Choroid plexus epithelial cell (primary cell): ENCODE results near the gene JUNB.

Experiments
- DNase-seq: peaks from one replicate; pipeline ENCODE4 v3.0.0-alpha.2; 2010; ENCODE audit warnings: low read depth
- H3K4me3 ChIP-seq: 2 replicates; pipeline ENCODE4 v1.5.1; 2011; ENCODE audit warnings: low read depth, mild to moderate bottlenecking, control low read depth, low read length, moderate library complexity
- TF ChIP-seq, protein P1 (sequence below): conservative IDR thresholded peaks from 2 replicates; pipeline ENCODE4 v1.5.1; 2011; ENCODE audit warnings: low read depth, mild to moderate bottlenecking, control low read depth, inconsistent platforms, low read length, moderate library complexity

Gene JUNB

DNA sequence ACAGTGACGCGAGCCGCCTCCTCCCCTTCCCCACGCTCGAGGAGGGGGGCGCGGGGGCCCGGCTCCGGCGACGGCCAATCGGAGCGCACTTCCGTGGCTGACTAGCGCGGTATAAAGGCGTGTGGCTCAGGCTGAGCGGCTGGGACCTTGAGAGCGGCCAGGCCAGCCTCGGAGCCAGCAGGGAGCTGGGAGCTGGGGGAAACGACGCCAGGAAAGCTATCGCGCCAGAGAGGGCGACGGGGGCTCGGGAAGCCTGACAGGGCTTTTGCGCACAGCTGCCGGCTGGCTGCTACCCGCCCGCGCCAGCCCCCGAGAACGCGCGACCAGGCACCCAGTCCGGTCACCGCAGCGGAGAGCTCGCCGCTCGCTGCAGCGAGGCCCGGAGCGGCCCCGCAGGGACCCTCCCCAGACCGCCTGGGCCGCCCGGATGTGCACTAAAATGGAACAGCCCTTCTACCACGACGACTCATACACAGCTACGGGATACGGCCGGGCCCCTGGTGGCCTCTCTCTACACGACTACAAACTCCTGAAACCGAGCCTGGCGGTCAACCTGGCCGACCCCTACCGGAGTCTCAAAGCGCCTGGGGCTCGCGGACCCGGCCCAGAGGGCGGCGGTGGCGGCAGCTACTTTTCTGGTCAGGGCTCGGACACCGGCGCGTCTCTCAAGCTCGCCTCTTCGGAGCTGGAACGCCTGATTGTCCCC is at the start of gene JUNB:
Gene JUNB (plus strand): TSS at position 142 of the 706 bp plus-strand sequence. CDS start 286 bp downstream, at position 428.
- DNase-seq: peak; percentile 99
- TF ChIP-seq, protein P1, sequence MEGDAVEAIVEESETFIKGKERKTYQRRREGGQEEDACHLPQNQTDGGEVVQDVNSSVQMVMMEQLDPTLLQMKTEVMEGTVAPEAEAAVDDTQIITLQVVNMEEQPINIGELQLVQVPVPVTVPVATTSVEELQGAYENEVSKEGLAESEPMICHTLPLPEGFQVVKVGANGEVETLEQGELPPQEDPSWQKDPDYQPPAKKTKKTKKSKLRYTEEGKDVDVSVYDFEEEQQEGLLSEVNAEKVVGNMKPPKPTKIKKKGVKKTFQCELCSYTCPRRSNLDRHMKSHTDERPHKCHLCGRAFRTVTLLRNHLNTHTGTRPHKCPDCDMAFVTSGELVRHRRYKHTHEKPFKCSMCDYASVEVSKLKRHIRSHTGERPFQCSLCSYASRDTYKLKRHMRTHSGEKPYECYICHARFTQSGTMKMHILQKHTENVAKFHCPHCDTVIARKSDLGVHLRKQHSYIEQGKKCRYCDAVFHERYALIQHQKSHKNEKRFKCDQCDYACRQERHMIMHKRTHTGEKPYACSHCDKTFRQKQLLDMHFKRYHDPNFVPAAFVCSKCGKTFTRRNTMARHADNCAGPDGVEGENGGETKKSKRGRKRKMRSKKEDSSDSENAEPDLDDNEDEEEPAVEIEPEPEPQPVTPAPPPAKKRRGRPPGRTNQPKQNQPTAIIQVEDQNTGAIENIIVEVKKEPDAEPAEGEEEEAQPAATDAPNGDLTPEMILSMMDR: peak; percentile 17
- H3K4me3 ChIP-seq: peak within 1 kb of the TSS; percentile 100

DNA sequence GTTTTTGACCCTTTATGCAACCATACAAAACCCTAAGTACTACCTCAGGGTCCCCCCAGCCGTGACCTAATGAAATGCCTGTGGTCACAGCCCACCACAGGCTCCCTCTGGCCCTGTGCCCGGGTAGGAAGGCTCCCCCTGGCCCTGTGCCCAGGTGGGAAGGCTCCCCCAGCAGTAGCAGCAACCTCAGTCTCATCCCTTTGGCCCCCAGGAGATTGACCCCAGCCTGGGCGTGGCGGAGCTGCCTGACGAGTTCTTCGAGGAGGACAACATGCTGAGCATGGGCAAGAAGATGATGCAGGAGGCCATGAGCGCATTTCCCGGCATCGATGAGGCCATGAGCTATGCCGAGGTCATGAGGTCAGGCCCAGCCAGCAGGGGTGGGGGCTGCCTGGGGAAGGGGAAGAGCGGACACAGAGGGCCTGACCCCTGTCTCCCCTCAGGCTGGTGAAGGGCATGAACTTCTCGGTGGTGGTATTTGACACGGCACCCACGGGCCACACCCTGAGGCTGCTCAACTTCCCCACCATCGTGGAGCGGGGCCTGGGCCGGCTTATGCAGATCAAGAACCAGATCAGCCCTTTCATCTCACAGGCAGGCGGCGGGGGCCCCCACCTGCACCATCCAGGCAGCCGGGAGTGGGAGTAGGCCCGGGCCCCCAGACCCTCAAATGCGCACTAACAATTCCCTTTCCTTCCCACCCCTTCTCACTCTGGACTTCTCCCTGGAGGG is 46.0 kb upstream of the JUNB start:
- DNase-seq: peak; percentile 98
- TF ChIP-seq, protein P1: no peak
- no peak overlapping the region for H3K4me3 ChIP-seq

DNA sequence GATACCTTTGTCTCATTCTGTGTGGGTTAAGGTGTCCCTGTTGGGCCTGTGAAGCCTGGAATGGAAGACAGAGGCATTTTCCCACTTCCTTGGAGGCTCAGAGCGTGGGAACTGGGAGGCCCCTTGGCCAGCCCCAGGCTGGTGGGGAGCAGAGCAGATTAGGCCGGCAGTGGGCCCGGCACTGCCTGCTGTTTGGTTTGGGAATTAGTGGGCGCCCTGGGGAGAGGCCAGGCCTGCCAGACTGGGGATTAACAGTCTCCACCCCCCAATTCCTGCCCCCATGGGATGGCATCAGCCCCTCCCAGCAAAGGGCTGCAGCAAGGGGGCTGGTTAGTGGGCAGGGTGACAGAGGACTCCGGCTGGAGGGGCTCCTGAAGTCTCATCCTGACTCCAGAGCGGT is 42.8 kb upstream of the JUNB start:
- TF ChIP-seq, protein P1: no peak
- DNase-seq: no peak
- H3K4me3 ChIP-seq: no peak overlapping the region

GRCh38 chr19:12749938-12750521 is 41.3 kb upstream of the JUNB start:
- peak overlapping the region; percentile 28 for H3K4me3 ChIP-seq
- peak; percentile 76 for DNase-seq
- TF ChIP-seq, protein P1: no peak

DNA sequence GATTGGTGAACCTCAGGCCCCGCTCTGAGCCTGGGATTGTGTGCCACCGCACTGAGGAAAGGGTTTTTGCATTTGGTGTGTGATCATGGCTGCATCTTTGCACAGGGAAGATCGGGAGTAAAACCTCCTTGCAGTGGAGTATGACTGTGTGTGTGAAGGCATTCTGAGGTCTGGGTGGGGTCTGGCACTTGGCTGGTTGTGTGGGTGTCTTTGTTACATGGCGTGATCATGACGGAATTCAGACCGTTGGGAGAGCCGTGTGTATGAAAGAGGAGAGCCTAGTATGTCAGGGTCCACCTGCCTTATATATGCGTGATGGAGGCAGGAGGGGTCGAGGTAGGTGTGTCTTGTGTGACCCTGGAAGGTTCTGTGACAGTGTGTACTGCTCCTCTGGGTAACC is 40.4 kb upstream of the JUNB start:
- TF ChIP-seq, protein P1: no peak
- no peak overlapping the region for H3K4me3 ChIP-seq
- no peak for DNase-seq

DNA sequence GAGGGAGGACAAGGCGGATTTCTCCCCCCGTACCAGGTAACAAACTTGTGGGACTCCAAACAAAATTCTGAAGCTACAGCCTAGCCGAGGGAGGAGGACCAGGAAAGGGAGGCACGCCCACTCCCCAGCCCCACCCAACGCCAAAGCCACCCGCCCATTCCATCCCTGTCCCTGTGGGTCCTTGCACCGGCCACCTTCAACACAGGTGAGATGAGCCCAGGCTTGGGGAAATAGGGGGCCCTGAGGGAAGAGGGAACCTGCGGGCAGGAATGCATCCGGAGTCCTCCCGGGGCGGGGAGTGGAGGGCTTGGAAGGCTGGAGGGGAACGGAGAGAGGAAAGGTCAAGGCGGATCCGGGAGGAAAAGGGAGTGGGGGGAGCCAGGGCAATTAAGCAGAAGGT is 39.7 kb upstream of the JUNB start, which contains the start of gene BEST2:
Gene BEST2 (plus strand): TSS at position 157 of the 400 bp plus-strand sequence. CDS start 802 bp downstream, outside the sequence.
- TF ChIP-seq, protein P1: no peak
- no peak for DNase-seq
- H3K4me3 ChIP-seq: no peak within 1 kb of the TSS
